HTR-8/SVneo (cell line): Measurements from ENCODE around the gene RASSF4.

Source experiments
- DNase-seq: peaks from one replicate; pipeline ENCODE4 v3.0.0; 2011; ENCODE audit warnings: low spot score, mixed read lengths; ENCODE audit not compliant: insufficient read length
- FAIRE-seq: peaks from 2 replicates; lab custom pipeline; 2011; peaks lifted over from hg19 to GRCh38; lab: Jason Lieb, UNC

The RASSF4 gene

GRCh38 chr10:44959247-44960087, at the start of gene RASSF4:
RASSF4 (plus strand) TSS chr10:44959802; CDS start chr10:44970203, 10,401 bp downstream.
- peak; percentile 33 for FAIRE-seq
- DNase-seq = peak; percentile 93

DNA sequence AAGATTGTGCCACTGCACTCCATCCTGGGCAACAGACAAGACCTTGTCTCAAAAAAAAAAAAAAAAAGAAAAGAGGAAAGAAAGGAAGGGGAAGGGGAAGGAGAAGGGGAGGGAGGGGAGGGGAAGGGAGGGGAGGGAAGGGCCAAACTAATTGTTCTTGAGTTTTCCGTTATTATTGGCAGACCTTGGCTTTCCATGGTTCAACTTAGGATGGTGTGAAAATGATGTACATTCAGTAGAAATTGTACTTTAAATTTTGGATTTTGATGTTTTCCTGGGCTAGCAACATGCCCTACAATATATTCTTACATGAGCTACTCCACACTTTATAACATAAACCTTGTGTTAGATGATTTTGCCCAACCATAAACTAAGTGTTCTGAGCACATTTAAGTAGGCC, 49.7 kb upstream of the RASSF4 start:
- FAIRE-seq (no peak), DNase-seq (no peak)

GRCh38 chr10:44910602-44911001, 49.0 kb upstream of the RASSF4 start:
- DNase-seq (no peak), FAIRE-seq (no peak)

DNA sequence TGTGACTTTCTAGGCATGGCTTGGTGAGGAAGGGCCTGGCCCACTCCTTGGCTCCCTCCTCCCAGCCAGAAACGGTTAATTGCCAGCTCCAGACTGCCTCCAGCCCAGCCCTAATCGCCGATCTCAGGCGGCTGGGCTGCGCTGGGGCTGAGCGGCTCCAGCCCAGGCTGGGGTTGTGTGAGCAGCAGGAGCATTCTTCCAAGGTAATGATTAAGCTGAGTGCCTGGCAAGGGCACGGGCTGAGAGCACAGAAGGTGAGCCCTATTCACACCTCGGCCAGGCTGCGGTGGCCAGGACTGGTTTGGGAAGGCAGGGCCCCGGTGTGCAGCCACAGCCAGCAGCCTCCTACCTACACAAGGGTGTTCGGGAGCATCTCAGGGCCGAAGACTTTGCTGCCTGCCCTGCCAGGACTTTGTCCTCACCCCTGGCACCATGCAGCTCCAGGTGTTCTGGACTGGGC, 48.5 kb upstream of the RASSF4 start, which contains the start of gene TMEM72:
Gene TMEM72, plus strand, starts transcription at position 257 of the 460 bp plus-strand sequence. Its CDS starts 176 bp downstream, at position 433.
- DNase-seq (no peak), FAIRE-seq (no peak)

DNA sequence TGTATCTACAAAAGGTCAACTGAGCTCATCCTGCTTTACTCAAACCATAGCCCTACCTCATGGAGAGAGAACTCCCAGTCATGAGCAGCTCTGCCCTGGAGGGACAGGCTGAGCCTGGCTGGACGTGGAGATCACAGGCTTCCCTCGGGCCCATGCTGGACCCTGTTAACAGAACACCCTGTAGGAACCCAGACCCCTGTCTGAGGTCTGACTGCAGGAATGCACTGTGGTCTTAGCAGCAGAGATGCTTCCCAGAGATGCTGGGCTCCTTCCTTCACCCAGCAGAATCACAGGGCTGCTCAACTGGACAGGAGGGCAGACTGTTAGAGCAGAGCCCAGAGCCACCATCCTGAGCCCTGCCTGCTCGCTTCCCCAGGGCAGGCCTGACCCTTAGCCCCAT, 47.7 kb upstream of the RASSF4 start:
- FAIRE-seq = no peak

DNA sequence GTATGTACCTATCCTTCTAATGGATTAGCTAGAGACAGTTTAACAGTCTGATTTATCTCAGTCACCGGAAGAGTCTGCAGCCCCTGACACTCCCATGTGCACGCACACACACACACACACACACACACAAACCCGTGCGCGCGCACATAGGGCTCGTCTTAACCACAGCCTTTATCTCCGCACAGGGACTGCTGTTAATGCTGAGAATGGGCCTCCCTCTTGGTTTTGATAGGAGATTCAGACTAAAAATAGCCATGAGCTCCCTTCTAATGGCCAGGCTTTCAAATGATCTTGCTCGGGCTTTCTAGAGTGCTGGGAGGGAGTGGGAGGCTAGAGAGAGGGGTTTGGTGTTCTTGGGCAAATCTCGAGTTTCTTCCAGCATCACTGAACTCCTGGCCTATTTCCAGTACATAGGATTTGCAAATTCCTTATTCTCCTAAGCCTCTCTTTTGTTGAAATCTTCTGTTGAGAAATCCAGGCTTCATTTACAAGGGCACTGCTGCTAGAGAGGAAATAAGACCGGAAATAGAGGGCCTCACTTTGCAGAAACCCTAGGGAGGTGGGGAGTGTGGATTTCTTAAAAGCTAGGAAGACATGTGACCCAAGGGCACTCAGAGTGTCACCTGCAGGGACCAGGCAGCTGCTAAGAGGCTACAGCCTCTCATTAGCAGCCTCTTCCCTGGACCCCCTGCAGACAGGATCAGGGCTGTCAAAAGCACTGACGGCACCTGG, 46.1 kb upstream of the RASSF4 start:
- FAIRE-seq (no peak), DNase-seq (no peak)

More for the DNA sequence above, 47.7 kb upstream of the RASSF4 start:
- DNase-seq = no peak

DNA sequence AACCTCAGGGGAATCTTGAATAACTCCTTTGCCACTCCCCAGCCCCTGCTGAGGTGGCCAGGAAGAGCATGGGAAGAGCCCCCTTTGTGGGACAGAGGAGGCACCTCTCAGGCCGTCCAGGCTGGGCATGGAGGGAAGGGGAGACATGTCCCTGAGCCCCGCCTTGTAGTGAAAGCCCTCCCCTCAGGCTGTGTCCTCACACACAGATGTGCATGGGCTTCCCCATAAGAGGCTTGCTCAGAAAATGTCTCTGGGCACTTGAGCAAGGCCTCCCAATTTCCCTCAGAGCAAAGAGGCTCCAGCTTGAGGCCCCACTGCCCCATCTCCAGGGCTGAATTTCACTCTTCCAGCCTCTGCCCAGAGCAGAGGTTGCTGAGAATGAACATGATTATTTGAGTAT, 44.7 kb upstream of the RASSF4 start:
- FAIRE-seq (no peak), DNase-seq (no peak)

DNA sequence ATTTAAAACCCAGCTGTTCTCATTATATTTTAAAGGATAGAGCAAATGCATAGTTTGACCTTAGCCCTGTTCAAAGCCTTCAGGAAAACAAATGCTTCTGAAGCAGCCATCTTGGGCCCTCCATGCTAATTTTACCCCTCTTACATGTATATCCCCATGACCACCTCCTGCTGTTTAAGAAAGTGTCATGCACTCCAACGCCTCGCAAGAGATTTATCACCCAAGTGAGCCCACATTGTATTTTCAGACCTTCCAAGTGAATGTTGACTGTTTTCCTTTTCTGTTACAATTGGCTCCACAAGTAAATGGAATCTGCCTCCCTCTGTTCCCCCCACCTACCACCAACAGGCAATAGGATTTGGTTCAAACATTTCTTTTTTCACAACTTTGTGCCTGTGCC, 43.2 kb upstream of the RASSF4 start:
- no peak for DNase-seq
- FAIRE-seq = no peak

- DNase-seq = no peak
- FAIRE-seq = no peak
These were observed 41.8 kb upstream of the RASSF4 start for GRCh38 chr10:44917848-44918247.

DNA sequence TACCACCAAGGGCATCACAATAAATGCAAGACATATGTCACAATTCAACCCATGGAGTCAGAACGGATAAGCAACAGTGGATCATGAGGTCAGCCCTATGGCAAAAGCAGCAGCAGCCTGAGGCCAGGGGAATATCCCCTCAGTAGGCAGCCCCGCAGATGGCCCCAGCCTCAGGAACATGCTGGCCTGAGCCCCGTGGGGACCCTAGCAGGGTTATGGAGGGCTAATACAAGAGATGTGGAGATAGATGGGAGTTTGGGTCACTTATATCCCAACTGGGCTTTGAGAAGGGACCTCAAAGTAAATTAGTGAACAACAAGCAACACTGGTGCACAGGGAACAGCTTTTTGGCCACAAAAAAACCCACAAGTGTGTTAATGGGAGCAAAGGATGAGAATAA, 39.4 kb upstream of the RASSF4 start:
- DNase-seq = no peak
- FAIRE-seq = no peak

DNA sequence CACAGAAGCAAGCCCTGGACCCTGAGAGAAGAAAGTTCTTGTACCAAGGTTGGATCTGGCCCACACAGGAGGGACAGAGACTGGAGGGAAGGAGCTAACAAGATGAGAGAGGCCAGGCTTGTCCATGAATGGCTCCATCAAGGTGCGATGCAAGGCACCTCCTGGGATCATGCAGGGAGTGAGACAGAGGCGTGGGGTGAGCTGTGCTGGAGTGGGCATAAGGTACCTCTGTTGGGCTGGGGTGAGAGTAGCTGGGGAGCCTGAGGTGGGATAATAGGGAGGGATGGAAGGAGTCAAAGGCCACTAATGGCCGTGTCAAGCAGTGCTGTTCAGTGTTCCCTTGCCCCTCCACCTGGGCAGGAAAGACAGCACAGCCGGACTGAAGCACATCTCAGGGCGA, 38.5 kb upstream of the RASSF4 start:
- no peak for FAIRE-seq
- no peak for DNase-seq

DNA sequence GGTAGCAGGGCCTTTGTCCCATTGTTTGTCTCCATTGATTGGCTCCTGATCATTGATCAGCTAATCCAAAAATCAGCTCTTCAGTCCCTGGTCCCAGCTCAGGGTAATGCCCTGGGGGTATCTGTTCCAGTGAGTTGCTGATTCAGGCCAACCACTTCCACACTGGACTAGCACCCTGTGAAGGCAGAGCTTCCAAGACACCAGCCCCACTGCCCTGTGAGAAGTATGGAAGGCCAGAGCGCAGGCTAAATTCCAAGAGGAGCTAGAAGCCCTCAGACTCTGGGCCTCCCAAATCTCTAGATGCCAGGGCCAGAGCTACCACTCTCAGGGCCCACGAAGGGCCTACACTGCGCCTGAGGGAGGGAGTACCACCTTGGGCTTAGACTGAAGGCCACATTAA, 38.1 kb upstream of the RASSF4 start:
- DNase-seq (no peak), FAIRE-seq (no peak)

GRCh38 chr10:44922021-44922420, 37.6 kb upstream of the RASSF4 start:
- DNase-seq (no peak), FAIRE-seq (no peak)

DNA sequence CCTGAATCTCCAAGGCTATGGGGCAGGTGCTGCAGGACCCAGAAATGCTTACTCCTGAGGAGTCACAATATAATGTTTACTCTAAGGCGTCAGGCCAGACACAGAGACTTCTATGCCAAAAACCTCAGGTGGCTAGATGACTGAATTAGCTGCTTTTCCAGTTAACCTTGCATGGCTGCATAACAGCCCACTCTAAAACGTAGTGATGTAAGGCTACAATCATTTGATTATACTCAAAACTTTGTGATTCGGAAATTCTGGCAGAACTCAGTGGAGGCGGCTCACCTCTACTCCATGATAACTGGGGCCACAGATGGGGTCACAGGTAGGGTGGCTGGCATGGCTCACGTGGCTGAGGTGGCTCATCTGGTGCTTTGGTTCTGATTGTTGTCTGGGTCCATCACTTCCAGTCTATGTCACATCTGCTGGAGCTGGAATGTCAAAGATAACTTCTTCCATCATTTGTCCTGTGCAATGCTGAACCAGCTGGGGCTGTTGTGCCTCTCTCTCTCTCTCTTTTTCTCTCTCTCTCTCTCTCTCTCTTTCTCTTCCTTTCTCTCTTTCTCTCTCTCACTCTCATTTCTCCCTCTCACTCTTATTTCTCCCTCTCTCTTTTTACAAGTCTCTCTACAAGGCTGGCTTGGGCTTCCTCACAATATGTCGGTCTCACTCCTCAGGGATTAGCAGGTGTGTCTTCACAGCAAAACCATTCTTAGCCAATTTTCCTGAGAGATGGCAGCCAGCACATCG, 36.6 kb upstream of the RASSF4 start:
- no peak for FAIRE-seq

DNA sequence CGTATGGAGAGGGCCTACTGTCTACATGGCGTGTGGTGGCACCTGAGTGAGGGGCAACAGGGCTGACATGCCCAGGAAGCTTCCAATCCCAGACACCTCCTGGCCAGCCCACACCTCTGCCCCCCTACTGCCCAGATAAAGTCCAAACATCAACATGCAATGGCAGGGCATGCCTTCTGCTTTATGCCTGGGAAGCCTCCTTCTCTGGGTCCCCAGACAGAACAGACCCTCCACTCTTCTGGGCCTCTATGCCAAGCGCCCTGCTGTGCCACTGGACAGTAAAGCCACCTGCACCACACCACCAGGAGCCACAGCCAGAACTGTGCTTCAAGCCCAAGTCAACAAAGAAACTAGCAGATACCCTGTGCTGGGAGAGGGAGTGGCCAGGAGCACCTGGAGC, 36.0 kb upstream of the RASSF4 start:
- no peak for FAIRE-seq

More for the DNA sequence above, 36.6 kb upstream of the RASSF4 start:
- no peak for DNase-seq

GRCh38 chr10:44924261-44925040, 35.2 kb upstream of the RASSF4 start:
- FAIRE-seq = no peak
- DNase-seq = no peak

More for the DNA sequence above, 36.0 kb upstream of the RASSF4 start:
- no peak for DNase-seq

DNA sequence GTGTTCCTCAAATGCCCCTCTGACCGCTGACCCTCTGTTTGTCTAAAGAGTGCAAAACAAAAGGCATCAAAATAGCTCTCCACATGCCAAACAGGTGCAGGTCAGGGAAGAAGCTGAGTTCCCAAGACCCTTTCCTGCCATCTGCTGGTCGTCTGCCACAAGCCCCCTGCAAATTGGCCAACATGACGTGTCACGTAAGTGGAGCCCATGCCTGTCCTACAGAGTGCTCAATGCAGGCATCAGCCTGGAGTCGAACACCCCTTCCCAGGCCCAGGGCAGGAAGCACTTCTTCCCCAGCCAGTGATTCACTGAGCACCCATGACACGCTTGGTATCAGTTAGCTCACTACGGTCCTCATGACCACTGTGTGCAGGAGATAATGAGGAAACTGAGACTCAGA, 34.4 kb upstream of the RASSF4 start:
- no peak for FAIRE-seq
- peak; percentile 43 for DNase-seq

GRCh38 chr10:44925811-44926750, 33.5 kb upstream of the RASSF4 start:
- FAIRE-seq = peak; percentile 92

More at GRCh38 chr10:44925811-44926750, 33.5 kb upstream of the RASSF4 start:
- no peak for DNase-seq
